ENCODE measurements around the gene MAP4K2. TPM values are rescaled to one million over a fixed set of nuclear protein-coding genes. Genes with fewer than 3 reads are reported as not detected.

Gene MAP4K2
- total and polyA plus RNA-seq, 7 donors, result 3.0 to 6.7 (median 4.5) TPM

DNA sequence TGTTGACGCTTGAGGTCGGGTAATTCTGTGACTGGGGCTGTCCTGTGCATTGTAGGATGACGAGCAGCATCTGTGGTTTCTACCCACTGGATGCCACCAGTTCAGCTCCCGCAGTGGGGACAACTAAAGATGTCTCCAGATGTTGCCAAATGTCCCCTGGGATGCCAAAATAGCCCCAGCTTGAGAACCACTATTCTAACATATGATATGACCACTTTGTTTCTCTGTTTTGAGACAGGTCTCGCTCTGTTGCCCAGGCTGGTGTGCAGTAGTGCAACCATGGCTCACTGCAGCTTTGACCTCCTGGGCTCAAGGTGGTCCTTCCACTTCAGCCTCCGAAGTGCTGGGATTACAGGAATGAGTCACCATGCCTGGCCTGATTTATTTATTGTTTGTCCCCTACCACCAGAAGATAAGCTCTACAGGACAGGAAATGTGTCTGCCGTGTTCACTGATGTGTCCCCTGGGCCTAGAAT, 11.7 kb upstream of the MAP4K2 start:
- Histone ChIP-seq H3K27me3 (ENCODE audit: insufficient read depth in 3 of 3, low read length in 2 of 3) (no peaks in the 10 kb centered on the region), H3K4me1 (peaks cover 3% of the 10 kb centered on the region), H3K27ac (no peak overlapping the region), H3K4me3 (no peak overlapping the region), H3K36me3 (ENCODE audit: insufficient read depth in 1 of 2, low read depth in 1 of 2) (no peaks in the 10 kb centered on the region), H3K9me3 (no peaks in the 10 kb centered on the region)
- no peak for DNase-seq
- TF ChIP-seq, protein P1, sequence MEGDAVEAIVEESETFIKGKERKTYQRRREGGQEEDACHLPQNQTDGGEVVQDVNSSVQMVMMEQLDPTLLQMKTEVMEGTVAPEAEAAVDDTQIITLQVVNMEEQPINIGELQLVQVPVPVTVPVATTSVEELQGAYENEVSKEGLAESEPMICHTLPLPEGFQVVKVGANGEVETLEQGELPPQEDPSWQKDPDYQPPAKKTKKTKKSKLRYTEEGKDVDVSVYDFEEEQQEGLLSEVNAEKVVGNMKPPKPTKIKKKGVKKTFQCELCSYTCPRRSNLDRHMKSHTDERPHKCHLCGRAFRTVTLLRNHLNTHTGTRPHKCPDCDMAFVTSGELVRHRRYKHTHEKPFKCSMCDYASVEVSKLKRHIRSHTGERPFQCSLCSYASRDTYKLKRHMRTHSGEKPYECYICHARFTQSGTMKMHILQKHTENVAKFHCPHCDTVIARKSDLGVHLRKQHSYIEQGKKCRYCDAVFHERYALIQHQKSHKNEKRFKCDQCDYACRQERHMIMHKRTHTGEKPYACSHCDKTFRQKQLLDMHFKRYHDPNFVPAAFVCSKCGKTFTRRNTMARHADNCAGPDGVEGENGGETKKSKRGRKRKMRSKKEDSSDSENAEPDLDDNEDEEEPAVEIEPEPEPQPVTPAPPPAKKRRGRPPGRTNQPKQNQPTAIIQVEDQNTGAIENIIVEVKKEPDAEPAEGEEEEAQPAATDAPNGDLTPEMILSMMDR (IDR thresholded peaks at IDR 0.05), result no peak
- WGBS, 3 donors, result 40 to 51% (median 50%) methylated on average over 7 of the region's 7 CpGs
- ATAC-seq, result no peak
- intact Hi-C loops (cut with DNase I), result no loop called here

DNA sequence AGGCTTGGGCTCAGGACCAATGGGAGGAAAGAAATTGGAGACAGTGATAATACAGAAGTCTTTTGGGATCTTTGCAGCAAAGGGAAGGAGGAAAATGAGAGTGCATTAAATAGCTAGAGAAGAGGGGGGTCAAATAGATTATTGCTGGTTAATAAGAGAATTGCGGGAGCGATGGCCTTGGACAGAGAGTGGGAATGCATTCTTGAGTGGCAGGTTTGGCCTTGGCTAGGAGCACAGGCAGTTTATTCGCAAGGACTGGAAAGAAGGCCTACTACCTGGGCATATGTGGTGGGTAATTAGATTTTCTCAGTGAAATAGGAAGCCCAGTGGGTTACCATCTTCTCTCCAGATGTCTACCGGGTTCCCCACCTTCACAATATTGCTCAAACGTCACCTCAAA, 10.8 kb upstream of the MAP4K2 start:
- Histone ChIP-seq H3K4me1 (peaks cover 9% of the 10 kb centered on the region), H3K27ac (no peak overlapping the region), H3K27me3 (ENCODE audit: insufficient read depth in 3 of 3, low read length in 2 of 3) (no peaks in the 10 kb centered on the region), H3K36me3 (ENCODE audit: insufficient read depth in 1 of 2, low read depth in 1 of 2) (peaks cover 0 to under 1% of the 10 kb centered on the region in 2 donors), H3K4me3 (no peak overlapping the region), H3K9me3 (no peaks in the 10 kb centered on the region)
- TF ChIP-seq, protein P1 (IDR thresholded peaks at IDR 0.05), result no peak
- ATAC-seq (no peak), DNase-seq (no peak)
- intact Hi-C loops (cut with DNase I), result no loop called here
- WGBS, 3 donors, result 86 to 87% (median 87%) methylated on average over 5 of the region's 5 CpGs

- DNase-seq (no peak), ATAC-seq (peak; percentile 1 to 35 (median 4))
- TF ChIP-seq, protein P1 (IDR thresholded peaks at IDR 0.05), result no peak
- Histone ChIP-seq H3K9me3 (no peaks in the 10 kb centered on the region), H3K27me3 (ENCODE audit: insufficient read depth in 3 of 3, low read length in 2 of 3) (no peaks in the 10 kb centered on the region), H3K36me3 (ENCODE audit: insufficient read depth in 1 of 2, low read depth in 1 of 2) (peaks cover 0 to 28% of the 10 kb centered on the region in 2 donors), H3K4me1 (peaks cover 9% of the 10 kb centered on the region), H3K4me3 (peak overlapping the region; percentile 76), H3K27ac (peak overlapping the region; percentile 54)
- intact Hi-C loops (cut with DNase I), result loop anchor here in 1 of 2 donors (1.0 kb wide), 1 partner anchor 67 kb away; the partner anchor contains the start of gene EHD1
- WGBS, 3 donors, result 44 to 50% (median 49%) methylated on average over 17 of the region's 17 CpGs
Observed at GRCh38 chr11:64810891-64811272, 7.9 kb upstream of the MAP4K2 start.

DNA sequence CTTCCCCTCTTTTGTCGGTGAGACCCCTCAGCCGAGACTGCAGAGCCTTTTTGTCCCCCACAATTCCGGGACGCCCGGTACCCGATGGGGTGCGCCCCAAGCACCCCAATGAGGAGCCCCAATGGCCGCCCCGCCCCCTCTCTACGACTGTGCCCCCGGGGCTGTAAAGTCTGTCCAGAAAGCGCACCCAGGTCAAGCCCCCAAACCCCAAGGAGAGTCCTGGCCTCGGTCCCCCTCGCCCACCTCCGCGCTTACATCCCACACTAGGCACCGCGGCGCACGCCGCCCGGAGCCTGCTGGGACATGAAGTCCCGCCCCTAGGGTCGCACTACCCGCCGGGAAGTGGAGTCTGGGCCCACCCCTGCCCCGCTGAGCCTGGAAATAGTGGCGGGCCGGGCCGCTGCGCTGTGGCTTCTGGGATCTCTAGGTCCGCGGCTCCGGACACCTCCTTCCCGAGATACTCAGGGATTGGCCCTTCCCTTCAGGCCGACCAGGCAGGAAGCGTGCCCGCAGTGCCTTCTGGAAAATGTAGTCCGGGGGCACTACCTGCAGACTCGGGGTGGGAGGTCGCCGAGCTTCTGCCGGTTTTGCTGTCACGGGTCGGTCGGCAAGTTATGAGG, 7.4 kb upstream of the MAP4K2 start, which contains the start of gene MEN1:
TSS of gene MEN1 (minus strand) at position 281 of the 620 bp plus-strand sequence. CDS start 442 bp downstream, outside the sequence.
- Histone ChIP-seq H3K4me1 (peaks cover 9% of the 10 kb centered on the region), H3K36me3 (ENCODE audit: insufficient read depth in 1 of 2, low read depth in 1 of 2) (peaks cover 0 to 33% of the 10 kb centered on the region in 2 donors), H3K4me3 (peak within 1 kb of the TSS; percentile 76), H3K27ac (peak within 1 kb of the TSS; percentile 54), H3K27me3 (ENCODE audit: insufficient read depth in 3 of 3, low read length in 2 of 3) (no peaks in the 10 kb centered on the region), H3K9me3 (no peaks in the 10 kb centered on the region)
- TF ChIP-seq, protein P1 (IDR thresholded peaks at IDR 0.05), result no peak
- peak; percentile 98 to 99 (median 98) for ATAC-seq
- intact Hi-C loops (cut with DNase I), result loop anchor here in 1 of 2 donors (1.0 kb wide), 1 partner anchor 68 kb away; the partner anchor contains the start of gene EHD1
- peak; percentile 96 to 98 for DNase-seq
- 0% methylated on average over 42 to 46 of the region's 46 CpGs for WGBS, 3 donors

All from psoas muscle (tissue), 8 donors.